ENCODE measurements around the gene EML5.
A peak's percentile ranks its signal among the peaks of the same experiment; 100 is the strongest.

EML5 gene

DNA sequence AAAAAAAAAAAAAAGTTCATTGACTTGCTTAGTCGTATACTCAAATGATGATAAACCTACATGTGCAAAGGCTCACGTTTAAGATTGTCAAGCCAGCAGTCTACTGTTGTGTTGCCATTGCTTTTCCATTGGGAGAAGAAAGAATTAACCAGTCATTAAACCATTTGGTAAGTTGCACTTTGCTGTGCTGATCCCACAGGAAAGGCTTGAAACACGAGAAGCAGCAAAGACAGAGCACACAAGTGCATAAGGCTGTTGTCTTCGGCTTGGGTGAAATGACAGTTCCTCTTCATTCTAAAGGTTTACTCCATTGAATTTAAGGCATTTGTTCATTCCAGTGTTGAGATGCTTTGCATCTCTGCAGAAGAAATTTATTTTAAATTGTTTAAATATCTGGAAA is 179.8 kb downstream of the EML5 start:
- no peak for DNase-seq

DNA sequence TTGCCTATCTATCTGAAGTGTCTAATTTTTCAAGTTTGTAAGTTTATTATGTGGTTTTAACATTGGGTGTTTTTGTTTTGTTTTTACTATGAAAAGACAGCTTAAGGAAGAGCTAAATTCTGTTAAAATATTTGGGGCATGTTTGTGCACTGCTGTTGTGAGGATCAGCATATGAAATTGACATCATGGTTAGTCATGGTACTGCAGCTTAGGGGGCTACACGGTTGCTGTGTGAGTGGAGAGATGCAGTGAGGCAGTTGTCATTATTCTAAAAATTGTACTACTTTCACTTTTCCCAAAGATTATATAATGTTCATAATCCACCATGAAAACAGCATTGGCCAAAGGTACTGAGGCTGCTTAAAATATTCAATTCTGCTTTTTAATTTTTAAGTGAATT is 180.9 kb downstream of the EML5 start:
- no peak for DNase-seq

DNA sequence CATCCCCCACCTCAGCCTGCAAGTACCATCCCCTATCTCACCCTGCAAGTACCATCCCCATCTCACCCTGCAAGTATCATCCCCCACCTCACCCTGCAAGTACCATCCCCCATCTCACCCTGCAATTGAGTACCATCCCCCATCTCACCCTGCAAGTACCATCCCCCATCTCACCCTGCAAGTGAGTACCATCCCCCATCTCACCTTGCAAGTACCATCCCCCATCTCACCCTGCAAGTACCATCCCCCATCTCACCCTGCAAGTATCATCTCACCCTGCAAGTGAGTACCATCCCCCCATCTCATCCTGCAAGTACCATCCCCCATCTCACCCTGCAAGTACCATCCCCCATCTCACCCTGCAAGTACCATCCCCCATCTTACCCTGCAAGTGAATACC is 184.9 kb downstream of the EML5 start:
- DNase-seq: no peak

DNA sequence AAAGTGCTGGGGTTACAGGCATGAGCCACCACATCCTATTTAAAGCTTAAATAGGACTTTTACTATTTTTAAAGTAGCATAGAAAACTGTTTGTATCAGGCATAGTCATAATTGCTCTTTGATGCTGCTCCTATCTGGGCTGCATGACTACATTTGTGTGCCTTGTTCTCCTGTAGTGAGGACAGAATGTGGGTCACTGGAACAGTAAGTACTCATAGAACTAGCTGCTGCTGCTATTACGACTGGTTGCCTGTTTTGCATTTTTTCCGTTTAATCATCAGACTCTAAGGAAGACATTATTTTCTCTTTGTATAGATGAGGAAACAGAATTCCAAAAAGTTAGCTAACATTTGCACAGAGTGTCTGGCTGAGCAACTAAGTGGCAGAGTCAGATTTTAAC is 187.2 kb downstream of the EML5 start:
- no peak for DNase-seq

DNA sequence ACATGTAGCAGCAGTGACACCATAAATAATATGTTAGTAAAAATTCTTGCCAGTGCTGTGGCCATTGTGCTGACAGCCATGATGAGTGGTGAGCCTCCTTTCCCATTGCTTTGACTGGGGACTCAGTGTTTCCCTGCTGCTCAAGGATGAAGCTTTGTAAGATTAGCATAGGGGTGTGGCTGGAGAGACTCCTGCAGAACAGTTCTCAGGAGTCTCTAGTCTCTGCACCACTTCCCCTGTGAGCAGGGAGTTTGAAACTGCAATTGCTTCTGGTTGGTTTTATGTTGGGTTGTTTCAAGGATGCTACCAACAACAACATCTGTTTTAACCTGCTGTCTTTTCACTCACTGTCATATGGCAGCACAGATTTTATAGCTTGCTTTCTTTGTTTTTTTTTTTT is 188.5 kb downstream of the EML5 start:
- DNase-seq: no peak

DNA sequence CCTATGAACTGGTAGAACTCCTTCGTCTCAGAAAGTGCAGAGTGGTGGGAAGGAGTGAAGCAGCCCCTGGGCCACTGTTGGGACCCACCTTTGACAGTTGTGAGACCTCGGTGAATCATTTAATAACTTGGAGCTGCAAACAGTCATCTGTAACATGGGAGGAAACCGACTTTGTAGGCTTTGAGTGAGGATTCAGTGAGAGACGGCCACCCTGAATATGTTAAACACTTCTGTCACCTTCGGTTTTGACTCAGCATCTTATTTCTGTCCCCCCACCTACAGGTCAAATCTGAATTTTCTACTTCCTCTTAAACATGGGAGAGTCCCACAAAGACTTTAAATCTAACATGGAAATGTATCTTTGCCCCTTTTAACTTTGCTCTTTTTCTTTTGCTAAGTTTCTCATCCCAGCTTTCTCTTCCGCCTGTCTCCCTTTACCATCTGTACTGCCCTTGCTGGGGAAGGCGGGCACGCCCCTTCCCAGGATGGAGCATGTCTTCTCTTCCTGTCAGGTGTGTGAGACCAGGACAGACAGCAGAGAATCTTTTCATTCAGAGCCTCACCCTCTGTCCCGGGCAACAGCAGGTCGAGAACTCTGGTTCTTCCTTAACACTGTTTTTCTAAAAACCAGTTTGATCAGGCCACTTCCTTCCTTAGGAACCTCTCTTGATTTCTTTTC is 192.9 kb downstream of the EML5 start:
- DNase-seq: no peak

DNA sequence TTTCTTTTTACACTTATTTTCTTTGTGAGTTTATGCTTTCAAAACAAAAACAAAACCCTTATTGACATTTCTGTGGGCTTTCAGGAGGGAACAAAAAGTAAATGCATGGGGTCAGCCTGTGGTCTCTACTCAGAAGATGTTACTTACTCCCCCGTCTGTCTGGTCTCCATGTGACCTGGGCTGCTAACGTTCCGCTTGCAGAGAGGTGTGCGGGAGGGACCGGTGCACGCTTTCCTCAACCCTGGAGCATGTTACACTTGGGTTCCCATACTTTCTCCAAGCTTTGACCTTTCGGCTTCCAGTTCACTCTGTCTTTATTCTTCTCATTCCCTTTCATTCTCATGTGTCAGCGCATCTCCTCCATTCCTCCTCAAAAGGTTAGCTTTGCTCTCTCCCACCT is 193.4 kb downstream of the EML5 start:
- no peak for DNase-seq

DNA sequence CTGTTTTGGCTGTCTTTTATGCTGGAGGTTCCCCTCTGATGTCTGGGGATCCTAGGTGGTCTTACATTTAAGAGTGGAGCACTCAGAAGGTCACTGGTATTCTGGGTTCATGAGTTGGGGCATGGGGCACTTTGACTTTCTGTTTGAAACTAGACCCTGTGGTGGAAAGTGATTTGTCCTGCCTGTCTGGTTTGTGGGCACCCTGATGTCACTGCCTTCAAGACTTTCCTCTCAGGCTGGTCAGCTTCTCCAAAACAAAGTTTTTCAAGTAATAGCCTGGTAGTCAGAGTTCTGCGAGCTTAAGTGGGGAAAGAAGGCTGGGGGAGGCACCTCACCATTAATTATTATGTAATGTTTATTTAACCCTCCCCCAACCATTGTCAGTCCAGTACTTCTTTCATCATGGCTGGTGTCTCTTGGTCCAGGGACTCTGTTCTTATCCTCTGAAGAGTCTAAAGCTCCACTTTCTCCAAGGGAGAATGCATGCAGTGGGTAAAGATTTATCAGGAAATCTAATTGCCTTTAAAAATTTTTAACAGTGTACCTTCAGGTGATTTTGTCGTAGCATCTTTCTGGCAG is 194.6 kb downstream of the EML5 start:
- no peak for DNase-seq

DNA sequence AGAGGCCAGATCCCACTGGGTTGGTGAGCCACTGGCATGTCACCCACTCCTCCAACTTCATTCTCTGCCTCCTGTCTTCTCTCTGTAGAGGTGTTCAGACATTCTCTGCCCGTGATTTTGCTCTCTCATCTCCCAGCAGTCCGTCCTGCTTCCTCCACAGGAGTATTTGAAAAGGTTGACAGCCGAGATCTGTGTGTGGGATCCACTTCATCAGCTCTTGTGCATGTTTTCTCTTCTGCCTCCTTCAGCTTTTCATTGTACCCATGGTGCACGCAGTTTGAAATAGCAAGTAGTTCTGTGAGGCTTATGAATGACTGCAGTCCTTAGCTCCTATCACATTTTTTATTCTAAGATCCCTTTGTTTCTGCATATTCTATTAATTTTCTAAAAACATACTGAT is 195.2 kb downstream of the EML5 start:
- DNase-seq: no peak

DNA sequence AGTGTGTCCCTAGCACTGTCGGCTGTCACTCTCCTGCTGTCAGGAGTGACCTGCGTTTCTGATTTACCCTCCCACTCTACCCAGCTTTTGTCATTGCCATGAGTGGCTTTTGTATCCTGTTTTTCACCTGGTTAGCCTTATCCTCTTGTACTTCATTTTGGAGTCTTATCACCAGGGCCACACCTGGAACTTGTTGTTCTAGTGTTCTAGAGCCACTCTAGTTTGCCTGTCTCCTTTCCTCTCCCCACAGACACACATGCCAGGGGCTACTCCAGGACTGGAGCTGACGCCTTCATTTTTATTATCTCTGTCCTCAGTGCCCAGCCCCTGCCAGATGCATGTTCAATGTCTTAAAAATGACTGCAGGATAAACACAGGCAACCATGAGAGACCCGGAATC is 195.7 kb downstream of the EML5 start:
- DNase-seq: no peak

DNA sequence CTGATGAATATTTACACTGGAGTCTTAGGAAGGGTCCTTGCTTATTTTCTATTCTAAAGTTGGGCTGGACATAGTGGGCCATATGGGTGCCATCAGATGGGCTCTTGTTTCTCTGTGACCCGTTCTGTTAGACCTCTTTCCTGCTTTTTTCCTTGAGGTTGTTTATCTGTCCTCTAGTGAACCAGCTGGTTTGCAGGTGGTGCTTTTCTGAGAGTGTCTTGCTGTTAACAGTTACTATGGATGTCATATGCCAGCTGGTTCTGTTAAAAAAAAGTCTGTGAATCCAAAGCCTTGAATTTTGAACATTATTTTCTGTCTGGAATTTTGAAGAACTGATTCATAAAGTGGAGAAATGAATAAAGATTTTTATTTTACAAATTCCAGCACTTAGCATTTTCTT is 200.7 kb downstream of the EML5 start:
- no peak for DNase-seq

DNA sequence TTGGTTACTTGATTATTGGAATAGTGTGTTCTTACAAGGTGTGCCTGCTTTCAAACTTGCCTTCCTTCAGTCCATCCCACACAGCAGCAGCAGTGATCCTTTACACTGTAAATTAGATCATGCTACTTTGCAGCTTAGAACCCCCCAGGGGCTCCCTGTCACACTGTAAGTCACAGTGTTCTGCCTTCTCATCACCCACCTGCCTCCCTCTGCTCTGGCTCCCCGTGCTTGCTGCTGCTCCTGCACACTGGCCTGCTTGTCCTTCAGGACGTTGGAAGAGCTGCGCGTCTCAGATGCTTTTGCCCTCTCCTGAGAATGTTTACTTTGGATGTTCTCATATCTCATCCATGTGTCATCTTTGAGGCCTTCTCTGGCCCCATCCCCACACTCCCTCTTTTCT is 202.6 kb downstream of the EML5 start:
- no peak for DNase-seq

DNA sequence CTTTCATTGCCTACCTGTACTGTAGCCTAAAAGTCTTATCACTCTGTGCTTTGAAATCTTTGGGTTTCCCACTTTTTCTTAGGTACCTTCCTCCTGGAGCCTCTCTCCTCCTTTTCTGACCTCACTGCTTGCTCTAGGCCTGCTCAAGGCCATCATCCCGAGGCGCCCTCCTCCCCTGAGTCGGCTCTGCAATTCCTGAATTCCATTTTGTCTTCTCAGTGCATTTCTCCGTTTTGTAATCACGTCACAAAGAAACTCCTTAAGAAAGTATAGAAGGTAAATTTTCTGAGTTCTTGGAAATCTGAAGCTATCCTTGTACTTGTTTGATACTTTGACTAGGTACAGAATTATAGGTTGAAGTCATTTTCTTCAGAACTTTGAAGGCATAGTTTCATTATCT is 204.7 kb downstream of the EML5 start:
- no peak for DNase-seq

DNA sequence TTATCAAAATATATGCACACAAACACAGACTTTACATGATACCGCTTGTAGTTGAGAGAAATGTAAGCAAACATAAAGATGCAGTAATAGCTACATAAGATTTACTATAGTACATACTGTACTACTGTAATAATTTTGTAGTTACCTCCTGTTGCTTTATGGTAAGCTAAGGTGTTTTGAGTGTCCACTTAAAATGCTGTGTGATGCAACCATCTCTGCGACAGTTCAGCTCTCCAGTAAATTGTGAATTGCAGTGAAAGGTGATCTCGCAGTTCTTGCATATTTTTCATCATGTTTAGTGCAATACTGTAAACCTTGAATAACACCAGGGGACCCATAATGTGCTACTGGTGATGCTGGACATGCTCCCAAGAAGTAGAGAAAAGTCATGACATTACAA is 208.3 kb downstream of the EML5 start:
- no peak for DNase-seq

DNA sequence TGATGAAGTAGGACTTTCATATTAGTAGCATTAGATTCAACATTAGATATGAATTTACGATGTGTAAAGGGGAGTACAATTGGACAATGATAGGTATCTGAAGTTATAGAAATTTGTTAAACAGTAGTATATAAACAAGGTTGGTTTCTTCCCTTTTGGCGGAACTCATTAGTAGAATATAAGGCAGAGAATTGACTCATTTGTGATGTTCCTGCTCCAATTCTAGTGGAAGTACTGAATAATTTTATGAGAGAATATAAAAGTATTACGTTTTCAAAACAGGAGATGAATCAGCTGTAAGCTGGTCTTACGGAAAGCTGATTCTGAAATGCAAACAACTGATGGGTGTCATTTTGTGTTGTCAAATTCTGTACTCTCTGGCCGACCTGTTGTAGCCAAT is 216.5 kb downstream of the EML5 start:
- DNase-seq: no peak

DNA sequence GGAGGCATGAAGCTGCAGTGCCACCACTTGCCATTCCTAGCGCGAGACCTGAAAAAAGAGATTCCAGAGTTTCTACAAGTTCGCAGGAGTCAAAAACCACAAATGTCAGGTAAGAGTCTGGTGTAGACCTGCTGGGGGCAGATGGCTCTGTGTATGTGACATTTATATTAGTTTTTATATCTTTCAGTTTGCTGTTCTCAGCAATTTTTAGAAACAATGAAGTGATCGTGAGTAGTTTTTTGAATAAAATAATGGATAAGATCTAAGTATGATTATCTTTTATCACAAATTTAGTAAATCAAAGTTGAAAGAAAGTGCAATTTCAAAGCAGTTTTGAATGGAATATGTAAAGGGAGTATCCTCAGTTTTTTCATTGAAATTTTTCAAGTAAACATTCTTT is 220.6 kb downstream of the EML5 start:
- DNase-seq: no peak

DNA sequence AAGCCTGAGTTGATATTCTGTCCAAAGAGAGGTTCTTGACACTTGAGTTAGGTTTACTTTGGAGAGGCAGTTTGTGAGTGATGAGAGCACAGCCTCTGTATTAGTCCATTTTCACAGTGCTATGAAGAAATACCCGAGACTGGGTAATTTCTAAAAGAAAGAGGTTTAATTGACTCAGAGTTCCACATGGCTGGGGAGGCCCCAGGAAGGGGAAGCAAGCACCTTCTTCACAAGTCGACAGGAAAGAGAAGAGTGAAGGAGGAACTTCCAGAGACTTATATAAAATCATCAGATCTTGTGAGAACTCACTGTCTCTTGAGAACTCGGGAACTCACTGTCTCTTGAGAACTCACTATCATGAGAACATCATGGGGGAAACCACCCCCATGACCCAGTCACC is 224.6 kb downstream of the EML5 start:
- no peak for DNase-seq

DNA sequence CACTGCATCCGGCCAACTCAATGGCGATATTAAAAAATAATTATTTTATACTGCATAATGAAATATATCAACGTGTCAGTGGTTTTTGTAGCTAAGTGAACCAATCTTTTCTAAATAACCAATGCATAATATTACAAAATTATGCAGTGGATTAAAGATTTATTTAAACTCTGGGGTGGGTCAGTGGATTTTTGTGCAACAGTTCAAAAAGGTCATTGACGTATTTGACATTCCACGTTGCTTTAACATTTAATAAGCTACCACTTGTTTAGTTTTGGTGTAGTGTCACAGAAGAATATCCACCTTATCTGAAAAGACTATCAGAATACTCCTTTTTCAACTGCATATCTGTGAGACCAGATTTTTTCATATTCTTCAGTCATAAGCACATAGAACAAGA is 227.3 kb downstream of the EML5 start:
- no peak for DNase-seq

DNA sequence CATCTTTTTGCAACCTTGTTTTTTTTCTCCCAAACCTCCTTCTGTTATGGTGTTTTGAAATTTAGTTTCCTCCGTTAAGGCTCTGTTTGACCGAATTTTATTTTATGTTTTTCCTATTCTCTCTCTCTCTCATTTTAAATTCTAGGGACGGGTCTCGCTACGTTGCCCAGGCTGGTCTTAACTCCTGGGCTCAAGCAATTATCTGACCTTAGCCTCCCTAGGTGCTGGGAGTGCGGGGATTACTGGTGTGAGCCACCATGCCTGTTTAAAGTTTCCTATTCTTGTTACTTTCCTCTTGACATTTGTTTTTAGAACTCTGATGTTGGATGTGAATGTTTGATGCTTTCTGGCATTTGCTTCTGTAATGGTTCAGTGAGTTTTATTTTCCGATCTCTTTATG is 228.9 kb downstream of the EML5 start:
- DNase-seq: no peak

DNA sequence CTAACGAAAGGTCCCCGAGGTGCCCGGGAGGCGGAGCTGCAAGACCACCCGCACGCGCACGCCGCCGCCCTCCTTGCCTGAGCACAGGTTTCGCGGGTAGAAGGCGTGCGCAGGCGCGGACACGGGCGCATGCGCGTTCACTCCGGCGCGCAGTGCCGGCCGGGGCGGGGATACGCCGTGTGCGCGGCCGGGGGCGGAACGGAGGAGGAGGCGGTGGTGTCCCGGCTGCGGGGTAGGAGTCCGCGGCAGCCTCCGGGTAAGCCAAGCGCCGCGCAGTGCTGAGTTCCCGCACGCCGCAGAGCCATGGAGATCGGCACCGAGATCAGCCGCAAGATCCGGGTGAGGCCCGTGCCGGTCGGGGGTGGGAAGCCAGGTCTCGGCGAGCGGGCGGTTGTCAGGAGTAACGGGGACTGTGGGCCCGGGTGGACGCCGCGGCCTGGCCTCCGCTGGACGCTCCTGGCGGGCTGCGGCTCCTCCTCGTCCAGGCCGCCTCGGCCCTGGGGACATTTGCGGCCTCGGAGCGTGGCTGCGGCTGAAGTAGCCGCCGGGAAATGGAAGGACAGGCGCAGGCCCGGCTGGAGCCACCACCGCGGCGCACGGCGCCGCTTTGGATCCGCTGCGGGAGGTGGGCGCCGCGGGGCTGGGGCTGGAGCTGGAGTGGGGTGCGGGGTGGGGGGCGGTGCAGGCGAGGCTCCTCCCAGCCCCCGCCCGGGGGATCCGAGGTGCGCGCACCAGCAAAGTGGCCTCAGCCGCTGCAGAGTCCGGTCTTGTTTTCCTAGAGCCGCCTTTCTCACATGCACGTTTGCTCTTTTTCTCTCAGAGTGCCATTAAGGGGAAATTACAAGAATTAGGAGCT is 229.7 kb downstream of the EML5 start, which contains the start of gene ZC3H14:
Gene ZC3H14, plus strand, starts transcription at position 207 of the 856 bp plus-strand sequence. Its CDS starts 97 bp downstream, at position 304.
- peak; percentile 77 for DNase-seq

DNA sequence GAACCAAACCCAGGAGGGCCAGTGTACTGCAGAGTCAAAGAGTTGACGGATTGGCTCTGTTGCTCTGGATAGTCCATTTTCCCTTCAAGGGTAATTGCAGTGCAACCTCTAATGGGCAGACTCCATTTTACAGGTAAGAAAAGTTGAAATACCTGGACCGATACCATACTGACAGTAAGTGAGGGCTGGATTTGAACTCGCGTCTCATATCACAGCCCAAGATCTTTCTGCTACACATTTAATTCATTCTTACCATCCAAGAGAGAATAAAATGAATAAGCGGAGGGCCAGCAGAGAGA is 230.3 kb downstream of the EML5 start:
- DNase-seq: no peak

Measured in NCI-H1092 (cell line).